ENCODE data around the gene NHS.

The NHS gene

DNA sequence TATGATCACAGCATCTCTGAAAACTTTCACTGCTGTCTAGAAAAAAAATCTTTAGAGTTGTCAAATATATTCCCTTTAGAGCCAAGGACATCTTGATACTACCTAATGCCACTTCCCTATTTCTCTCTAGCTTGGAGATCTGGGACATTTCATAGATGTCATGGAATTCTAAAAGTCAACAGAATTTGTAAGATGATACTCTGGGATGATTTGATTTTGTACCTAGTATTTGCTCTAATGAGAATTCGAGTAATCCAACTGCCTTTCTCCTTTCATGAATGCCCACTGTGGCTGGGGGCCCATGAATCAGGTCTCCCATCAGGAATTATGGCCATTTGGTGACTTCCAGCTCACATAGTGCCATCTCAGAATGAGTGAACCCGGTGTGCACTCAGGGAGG, 73.2 kb downstream of the NHS start:
- DNase-seq (ENCODE audit: low spot score) = no peak

GRCh38 chrX:17449866-17450265, 74.9 kb downstream of the NHS start:
- DNase-seq (ENCODE audit: low spot score) = no peak

- DNase-seq (ENCODE audit: low spot score) = no peak
Measured at GRCh38 chrX:17453788-17454187, 78.8 kb downstream of the NHS start.

DNA sequence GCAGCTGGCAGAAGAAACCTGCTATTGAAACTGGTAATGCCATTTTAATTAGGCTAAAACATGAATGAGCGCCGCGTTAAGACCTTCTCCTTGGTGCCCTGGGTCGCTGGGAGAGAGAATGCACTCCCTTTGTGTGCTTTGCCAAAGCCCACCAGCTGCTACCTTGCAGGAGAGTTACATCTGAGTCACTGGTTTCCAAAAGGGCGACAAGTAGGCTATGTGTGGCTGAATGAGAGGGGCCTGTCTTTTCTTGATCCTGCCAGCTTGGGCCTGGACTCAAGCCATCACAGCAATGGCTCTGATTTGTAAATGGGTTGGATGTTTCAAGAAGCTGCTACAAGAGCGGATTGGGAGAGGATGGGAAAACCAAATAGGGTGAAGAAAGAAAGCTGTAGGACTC, 81.5 kb downstream of the NHS start:
- no peak for DNase-seq (ENCODE audit: low spot score)

DNA sequence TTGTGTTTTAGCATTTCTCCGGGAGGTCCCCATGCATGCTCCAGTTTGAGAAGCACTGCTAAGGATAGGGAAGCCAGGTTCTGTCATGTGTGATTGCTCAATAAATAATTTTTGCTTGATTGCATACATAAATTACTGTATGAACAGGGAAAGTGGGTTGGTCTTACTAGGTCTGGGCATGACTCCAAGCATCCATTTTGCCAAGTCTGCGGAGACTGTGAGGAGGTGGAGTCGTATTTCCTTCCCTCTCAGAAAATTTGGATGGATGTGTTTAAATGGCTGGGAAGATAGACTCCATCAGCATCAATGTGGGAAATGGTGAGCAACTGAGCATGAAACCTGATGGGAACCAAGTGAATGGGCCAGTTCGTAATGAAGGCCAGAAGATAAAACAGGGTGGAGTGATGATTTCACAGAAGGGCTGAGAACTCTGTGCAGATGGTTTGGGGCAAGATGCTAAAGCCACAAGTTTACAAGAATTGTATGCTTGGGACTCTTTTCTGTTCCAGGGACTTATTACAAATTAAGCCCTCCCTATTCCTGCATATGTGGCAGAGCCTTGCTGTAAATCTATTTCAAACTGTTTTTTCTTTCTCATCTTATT, 84.1 kb downstream of the NHS start:
- DNase-seq (ENCODE audit: low spot score) = no peak

- no peak for DNase-seq (ENCODE audit: low spot score)
Measured at GRCh38 chrX:17459661-17460060, 84.7 kb downstream of the NHS start.

DNA sequence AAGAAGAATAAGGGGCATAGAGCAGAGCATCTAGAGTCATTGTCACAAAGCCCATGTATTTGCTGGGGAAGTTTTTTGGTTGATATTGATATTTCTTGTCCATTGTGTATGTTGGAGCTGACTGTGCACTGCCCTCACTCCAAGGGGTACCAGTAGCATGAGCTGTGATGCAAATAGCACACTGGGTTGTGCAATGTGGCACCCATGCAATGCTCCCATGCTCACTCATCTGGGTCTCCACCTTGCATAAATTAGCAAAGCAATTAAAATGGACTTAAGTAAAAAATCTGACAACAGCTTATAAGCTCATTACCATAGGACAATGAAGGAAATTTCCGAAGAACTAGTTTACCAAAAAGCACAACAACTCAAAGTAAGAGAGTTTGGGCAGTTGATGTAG, 87.9 kb downstream of the NHS start:
- DNase-seq (ENCODE audit: low spot score) = no peak

- no peak for DNase-seq (ENCODE audit: low spot score)
Measured at GRCh38 chrX:17464194-17464593, 89.2 kb downstream of the NHS start.

- no peak for DNase-seq (ENCODE audit: low spot score)
Measured at GRCh38 chrX:17465201-17465600, 90.2 kb downstream of the NHS start.

DNA sequence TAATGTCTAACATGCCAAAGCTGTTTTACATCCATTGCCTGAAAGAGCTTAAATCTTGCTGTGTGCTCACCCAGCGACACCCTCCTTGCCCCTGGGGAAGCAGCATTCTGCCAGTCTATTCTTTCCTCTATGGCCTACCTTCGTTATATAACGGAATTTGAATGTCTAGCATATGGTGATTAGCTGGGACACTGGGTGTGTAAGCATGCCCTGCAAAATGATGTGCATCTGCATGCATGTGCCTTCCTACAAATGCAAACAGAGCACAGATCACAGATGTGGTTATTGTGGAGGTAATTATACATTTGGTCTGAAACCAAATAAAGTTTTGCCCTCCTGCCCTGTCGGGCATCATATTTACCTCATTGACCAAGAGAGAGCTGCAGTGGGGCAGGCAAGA, 90.8 kb downstream of the NHS start:
- no peak for DNase-seq (ENCODE audit: low spot score)

- no peak for DNase-seq (ENCODE audit: low spot score)
Measured at GRCh38 chrX:17470136-17470535, 95.1 kb downstream of the NHS start.

DNA sequence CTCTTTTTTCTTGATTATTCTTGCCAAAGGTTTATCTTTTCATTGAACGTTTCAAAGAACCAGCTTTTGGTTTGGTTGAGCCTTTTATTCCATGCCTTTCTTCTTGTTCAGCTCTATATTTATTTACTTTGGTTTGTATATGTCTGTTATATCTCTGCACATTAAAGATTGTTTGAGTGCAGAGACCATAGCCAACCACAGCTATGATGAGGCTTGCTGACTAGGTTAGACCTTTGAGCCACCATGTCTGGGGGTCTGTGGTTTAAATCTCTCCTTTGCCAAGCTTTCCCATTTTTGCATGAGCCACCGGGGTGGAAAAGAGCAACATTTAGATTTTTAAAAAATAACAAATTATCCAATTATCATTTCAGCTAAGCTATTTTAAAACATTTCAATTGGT, 96.1 kb downstream of the NHS start:
- DNase-seq (ENCODE audit: low spot score) = no peak

DNA sequence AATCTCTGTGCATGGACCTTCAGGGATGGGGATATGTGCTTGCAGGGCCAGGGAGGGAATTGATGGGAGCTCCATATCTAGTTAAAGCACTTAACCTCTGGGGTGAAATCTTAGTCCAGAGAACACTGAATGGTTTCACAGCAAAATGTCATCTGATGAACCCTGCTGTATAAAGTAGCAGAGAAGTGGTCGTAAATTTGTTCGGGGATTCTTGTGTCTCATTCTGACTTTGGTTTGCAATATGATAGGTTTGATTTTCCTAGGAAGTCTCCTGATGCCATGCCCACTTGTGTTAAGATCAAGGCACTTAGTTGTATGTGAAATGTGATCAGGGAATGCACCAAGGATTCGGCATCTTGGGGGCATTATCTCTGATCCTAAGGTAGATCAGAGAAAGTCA, 96.9 kb downstream of the NHS start:
- DNase-seq (ENCODE audit: low spot score) = no peak

DNA sequence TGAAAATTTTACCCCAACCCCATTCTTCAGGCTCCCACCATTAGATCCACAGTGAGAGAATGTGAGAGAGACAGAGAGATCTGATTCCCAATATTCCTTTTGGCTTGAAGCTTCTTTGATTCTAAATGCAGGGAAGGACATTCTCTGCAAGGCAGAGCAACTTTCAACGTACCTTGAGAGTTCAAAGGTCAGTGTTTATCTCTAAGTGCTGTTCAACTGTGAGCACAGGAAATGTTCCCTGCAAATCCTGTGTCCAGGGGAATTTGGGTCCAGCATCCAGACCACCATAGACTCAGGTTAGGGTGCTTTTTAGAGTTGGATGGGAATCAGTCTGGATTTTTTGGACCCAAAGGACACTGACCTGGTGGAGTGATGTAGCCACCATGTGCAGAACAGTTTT, 97.4 kb downstream of the NHS start:
- no peak for DNase-seq (ENCODE audit: low spot score)

- DNase-seq (ENCODE audit: low spot score) = no peak
Measured at GRCh38 chrX:17473021-17473420, 98.0 kb downstream of the NHS start.

DNA sequence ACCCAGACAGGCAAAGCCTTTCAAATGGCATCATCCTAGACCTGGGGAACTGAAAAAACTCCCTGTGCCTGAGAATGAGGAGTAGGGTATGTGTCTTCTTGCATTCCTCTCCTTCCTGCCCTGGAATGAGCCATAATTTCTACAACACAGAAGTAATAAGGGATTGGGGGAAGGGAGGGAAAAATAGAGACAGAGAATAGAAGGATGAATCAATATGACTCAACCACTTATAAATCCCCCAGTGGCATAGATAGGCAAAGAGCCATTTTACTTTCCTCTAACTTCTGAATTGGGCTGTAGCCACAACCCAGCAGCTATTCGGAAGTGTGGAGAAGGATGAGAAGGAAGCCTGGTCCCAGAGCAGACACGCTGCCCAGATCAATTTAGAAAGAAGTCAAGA, 99.9 kb downstream of the NHS start:
- DNase-seq (ENCODE audit: low spot score) = no peak

- no peak for DNase-seq (ENCODE audit: low spot score)
Measured at GRCh38 chrX:17475449-17476217, 100.6 kb downstream of the NHS start.

- DNase-seq (ENCODE audit: low spot score) = no peak
Measured at GRCh38 chrX:17476411-17476810, 101.4 kb downstream of the NHS start.

DNA sequence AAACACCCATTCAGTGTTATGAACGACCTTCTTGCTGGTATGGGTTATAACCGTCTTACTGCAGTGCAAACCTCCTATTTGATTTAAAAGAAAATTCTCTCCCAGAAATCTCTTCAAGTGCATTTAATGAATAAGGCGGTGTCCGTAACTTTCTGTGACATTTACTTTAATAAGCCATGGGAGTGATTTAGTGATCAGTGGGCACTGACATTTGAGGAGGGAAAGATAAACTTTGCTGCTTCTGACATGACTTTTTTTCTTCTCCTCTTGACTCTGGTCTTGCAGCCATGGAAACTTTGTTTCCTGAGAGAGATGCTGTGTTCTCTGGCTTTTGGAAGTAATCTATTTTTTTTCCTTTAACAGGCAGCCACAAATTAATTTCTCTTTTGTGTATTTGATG, 106.1 kb downstream of the NHS start:
- DNase-seq (ENCODE audit: low spot score) = no peak

- no peak for DNase-seq (ENCODE audit: low spot score)
Measured at GRCh38 chrX:17484592-17484991, 109.6 kb downstream of the NHS start.

- DNase-seq (ENCODE audit: low spot score) = no peak
Measured at GRCh38 chrX:17485391-17485790, 110.4 kb downstream of the NHS start.

DNA sequence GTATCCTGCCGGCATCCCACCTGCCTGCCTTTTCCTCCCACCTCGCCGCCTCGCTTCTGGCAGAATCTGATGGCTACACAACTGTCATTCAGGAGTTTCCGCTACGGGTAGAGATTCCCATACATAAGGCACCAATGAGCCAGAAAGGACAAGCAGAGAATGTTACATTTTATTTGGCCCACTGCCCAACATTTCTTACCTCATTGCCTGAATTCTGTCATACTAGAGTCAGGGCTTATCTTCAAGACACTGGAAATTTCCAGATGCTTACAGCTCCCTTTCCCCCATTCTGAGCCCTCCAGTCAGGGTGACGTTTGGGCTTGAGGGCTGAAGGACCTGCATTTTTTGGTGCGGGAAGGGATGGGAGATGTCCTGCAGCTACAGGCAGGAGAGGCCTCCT, 113.0 kb downstream of the NHS start:
- no peak for DNase-seq (ENCODE audit: low spot score)

- DNase-seq (ENCODE audit: low spot score) = no peak
Measured at GRCh38 chrX:17494216-17494615, 119.2 kb downstream of the NHS start.

DNA sequence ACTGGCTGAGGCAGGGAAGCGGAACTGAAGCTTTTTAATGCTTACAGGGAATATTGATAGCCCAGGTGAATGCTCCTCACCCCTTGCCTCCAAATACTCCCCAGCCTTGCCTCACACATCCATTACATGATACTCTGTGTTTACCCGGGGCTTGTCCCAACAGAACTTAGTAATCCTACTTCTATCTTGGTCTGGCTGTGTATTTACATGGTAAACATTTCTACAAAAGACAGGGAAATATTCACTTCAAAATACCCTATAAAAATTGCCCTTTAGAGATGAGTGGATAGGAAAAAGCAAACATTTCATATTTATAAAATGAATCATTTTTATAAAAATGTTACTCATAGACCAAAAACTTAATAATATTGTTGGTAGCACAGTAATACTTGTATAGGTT, 120.1 kb downstream of the NHS start:
- no peak for DNase-seq (ENCODE audit: low spot score)

All from D341Med (cell line).